ENCODE data around the gene CDH24. TPM values are rescaled to one million over a fixed set of nuclear protein-coding genes. Genes with fewer than 3 reads are reported as not detected.
A peak's percentile ranks its signal among the peaks of the same experiment; 100 is the strongest.

The CDH24 gene
- total RNA-seq, 2 experiments from 2014 or later, result 0.51 to 1.5 TPM

DNA sequence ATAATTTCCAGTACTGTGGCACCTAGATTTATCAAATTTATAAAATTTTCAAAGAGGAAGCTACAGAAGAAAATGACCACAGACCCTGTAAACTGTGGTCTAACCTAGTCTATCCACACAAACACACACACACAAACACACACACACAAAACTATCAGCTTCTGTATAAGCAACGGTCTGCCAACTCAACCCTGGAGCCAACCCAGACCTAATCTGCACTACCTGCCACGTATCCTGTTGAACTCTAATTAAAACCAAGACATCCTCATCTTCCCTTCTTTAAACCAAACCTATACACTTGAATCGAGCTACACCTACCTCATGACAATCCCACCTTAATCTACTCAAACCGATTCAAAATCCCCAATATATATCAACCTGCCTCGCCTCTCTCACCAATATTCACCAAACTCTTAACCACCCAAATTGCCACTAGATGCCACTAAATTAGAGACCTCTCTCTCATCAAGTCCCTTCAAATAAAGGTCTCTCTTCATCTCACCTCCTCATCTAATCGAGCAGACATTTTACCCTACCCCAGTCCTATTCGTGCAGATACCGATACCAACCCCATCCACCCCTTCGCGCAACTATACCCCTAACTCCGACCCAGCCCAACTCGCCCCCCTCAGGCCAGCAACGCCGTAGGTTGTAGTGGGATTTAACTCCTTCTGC is 36.8 kb upstream of the CDH24 start:
- peaks cover 21% of the 10 kb centered on the region for H4K20me1 ChIP-seq (ENCODE audit: insufficient read depth, low read length)
- TF ChIP-seq EZH2phosphoT487 (IDR thresholded peaks at IDR 0.05; ENCODE audit: borderline replicate concordance, low read depth, low read length), result no peak
- TF ChIP-seq, protein P1, sequence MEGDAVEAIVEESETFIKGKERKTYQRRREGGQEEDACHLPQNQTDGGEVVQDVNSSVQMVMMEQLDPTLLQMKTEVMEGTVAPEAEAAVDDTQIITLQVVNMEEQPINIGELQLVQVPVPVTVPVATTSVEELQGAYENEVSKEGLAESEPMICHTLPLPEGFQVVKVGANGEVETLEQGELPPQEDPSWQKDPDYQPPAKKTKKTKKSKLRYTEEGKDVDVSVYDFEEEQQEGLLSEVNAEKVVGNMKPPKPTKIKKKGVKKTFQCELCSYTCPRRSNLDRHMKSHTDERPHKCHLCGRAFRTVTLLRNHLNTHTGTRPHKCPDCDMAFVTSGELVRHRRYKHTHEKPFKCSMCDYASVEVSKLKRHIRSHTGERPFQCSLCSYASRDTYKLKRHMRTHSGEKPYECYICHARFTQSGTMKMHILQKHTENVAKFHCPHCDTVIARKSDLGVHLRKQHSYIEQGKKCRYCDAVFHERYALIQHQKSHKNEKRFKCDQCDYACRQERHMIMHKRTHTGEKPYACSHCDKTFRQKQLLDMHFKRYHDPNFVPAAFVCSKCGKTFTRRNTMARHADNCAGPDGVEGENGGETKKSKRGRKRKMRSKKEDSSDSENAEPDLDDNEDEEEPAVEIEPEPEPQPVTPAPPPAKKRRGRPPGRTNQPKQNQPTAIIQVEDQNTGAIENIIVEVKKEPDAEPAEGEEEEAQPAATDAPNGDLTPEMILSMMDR (conservative IDR thresholded peaks at IDR 0.05; ENCODE audit: low read length), result peak; percentile 71
- peak overlapping the region; percentile 94 for H3K4me2 ChIP-seq (ENCODE audit: low read length)
- BruUV-seq (replicated peaks), result TSS peak; percentile 54
- H3K27ac ChIP-seq (ENCODE audit: low read depth, low read length, poor library complexity, severe bottlenecking), result peak overlapping the region; percentile 81
- H3K9me2 ChIP-seq (ENCODE audit: insufficient read depth, low read length), result no peaks in the 10 kb centered on the region
- H3K9me3 ChIP-seq (ENCODE audit: low read length), result no peaks in the 10 kb centered on the region
- POLR2A ChIA-PET, result interaction anchor here (0.6 to 1.7 kb wide), 17 partner anchors 11 to 1164 kb away, joined by 3 to 13 read pairs (median 5); partner anchors contain the start of genes HAUS4, PABPN1 and PPP1R3E
- H3K4me3 ChIP-seq (ENCODE audit: low read depth, low read length, poor library complexity, severe bottlenecking), result peak overlapping the region; percentile 92
- H3K79me2 ChIP-seq (ENCODE audit: insufficient read depth, low read depth, low read length), result peaks cover 56% of the 10 kb centered on the region
- intact Hi-C loops (cut with micrococcal nuclease; ENCODE audit: unreplicated experiment), result loop anchor here (2.0 kb wide), 1 partner anchor 23 kb away; no protein-coding TSS in a partner anchor
- peaks cover 69% of the 10 kb centered on the region for H3K36me3 ChIP-seq (ENCODE audit: insufficient read depth, low read length)
- peak; percentile 15 for DNase-seq (ENCODE audit: low spot score)
- CTCF ChIA-PET (ENCODE audit: unreplicated experiment), result interaction anchor here (0.8 to 2.3 kb wide), 8 partner anchors 15 to 227 kb away, joined by 3 to 12 read pairs (median 4); partner anchors contain the start of gene PABPN1
- peak overlapping the region; percentile 59; the same call in 1 of the 2 replicates for H2AFZ ChIP-seq (ENCODE audit: low read length)
- peaks cover 23% of the 10 kb centered on the region for H3K4me1 ChIP-seq (ENCODE audit: insufficient read depth, low read length, poor library complexity, severe bottlenecking)

DNA sequence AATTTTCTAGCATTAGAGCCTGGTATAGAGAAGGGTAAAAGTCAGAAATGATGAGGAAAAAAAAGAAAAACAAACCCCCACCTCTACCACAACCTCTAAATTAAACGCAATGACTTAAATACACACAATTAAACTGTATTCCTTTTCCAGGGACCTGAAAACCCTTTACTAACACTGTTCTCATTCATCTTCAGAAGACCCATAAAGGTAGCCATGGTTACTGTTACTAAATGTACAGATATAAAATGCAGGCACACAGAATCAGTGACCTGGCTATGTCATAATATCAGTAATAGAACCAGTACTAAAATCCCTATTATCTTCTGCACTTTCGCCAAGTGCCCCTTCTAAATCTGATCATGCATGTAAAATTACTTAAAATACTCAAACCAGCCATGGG is 36.2 kb upstream of the CDH24 start:
- H3K9me2 ChIP-seq (ENCODE audit: insufficient read depth, low read length), result no peaks in the 10 kb centered on the region

More for the DNA sequence above, 36.2 kb upstream of the CDH24 start:
- H2AFZ ChIP-seq (ENCODE audit: low read length), result no peak overlapping the region
- H3K9me3 ChIP-seq (ENCODE audit: low read length), result no peaks in the 10 kb centered on the region
- no peak overlapping the region for H3K27ac ChIP-seq (ENCODE audit: low read depth, low read length, poor library complexity, severe bottlenecking)
- peaks cover 68% of the 10 kb centered on the region for H3K36me3 ChIP-seq (ENCODE audit: insufficient read depth, low read length)
- H3K4me1 ChIP-seq (ENCODE audit: insufficient read depth, low read length, poor library complexity, severe bottlenecking), result peaks cover 23% of the 10 kb centered on the region
- H3K79me2 ChIP-seq (ENCODE audit: insufficient read depth, low read depth, low read length), result peaks cover 56% of the 10 kb centered on the region
- POLR2A ChIA-PET, result interaction anchor here (1.3 to 1.4 kb wide), 2 partner anchors 22 to 83 kb away, joined by 5 to 11 read pairs; no protein-coding TSS in a partner anchor
- peak overlapping the region; percentile 92 for H3K4me3 ChIP-seq (ENCODE audit: low read depth, low read length, poor library complexity, severe bottlenecking)
- H4K20me1 ChIP-seq (ENCODE audit: insufficient read depth, low read length), result peaks cover 21% of the 10 kb centered on the region
- intact Hi-C loops (cut with micrococcal nuclease; ENCODE audit: unreplicated experiment), result no loop called here
- CTCF ChIA-PET (ENCODE audit: unreplicated experiment), result interaction anchor here (1.0 kb wide), 1 partner anchor 15 kb away, joined by 3 read pairs; no protein-coding TSS in a partner anchor
- TF ChIP-seq, protein P1 (conservative IDR thresholded peaks at IDR 0.05; ENCODE audit: low read length), result no peak
- TF ChIP-seq EZH2phosphoT487 (IDR thresholded peaks at IDR 0.05; ENCODE audit: borderline replicate concordance, low read depth, low read length), result no peak
- H3K4me2 ChIP-seq (ENCODE audit: low read length), result peak overlapping the region; percentile 94
- DNase-seq (ENCODE audit: low spot score), result no peak
- BruUV-seq (replicated peaks), result no TSS peak

Measured in OCI-LY7 (cell line).